ENCODE measurements around the gene ENTPD8.
"Not testable (repeated sequence)": the region's sequence is repeated elsewhere in the genome, so short reads cannot be mapped to it uniquely, and the experiment has no call there.

The ENTPD8 gene

DNA sequence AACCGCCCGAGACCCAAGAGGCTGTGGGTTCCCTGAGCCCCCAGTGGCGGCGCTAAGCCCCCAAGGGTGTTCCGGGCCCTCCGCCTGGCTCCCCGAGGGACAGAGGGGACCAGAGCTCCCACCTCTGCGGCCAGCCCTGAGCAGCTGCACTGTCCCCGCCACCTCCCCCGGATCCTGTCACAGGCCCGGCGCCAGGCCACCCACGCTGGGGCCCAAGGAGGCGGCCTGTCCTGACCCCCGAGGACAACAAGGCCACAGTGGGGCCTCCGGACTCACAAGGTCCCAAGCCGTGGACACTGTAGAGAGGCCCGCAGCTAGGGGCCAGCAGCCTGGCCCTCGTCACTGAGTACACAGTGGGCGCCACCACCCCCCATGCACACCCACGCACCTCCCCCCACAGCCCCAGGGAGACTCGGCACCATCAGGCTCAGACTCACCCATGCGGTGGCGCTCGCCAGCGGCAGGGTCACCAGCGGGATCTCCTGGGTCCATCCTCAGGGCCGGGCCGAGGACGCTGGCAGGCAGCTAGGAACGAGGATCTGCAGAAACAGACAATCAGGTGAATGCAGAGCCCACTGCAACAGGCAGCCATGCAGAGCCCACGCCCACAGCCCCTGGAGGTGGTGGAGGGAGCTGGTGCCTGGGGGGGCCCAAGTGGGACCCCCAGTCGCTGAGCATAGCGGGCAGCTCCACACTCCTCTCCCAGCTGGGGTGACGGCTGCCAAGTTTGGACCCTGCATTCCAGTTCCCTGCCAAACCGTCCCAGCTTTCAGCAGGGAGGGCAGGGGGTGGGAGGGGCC is 46.1 kb downstream of the ENTPD8 start:
- DNase-seq (ENCODE audit: low spot score), result no peak

DNA sequence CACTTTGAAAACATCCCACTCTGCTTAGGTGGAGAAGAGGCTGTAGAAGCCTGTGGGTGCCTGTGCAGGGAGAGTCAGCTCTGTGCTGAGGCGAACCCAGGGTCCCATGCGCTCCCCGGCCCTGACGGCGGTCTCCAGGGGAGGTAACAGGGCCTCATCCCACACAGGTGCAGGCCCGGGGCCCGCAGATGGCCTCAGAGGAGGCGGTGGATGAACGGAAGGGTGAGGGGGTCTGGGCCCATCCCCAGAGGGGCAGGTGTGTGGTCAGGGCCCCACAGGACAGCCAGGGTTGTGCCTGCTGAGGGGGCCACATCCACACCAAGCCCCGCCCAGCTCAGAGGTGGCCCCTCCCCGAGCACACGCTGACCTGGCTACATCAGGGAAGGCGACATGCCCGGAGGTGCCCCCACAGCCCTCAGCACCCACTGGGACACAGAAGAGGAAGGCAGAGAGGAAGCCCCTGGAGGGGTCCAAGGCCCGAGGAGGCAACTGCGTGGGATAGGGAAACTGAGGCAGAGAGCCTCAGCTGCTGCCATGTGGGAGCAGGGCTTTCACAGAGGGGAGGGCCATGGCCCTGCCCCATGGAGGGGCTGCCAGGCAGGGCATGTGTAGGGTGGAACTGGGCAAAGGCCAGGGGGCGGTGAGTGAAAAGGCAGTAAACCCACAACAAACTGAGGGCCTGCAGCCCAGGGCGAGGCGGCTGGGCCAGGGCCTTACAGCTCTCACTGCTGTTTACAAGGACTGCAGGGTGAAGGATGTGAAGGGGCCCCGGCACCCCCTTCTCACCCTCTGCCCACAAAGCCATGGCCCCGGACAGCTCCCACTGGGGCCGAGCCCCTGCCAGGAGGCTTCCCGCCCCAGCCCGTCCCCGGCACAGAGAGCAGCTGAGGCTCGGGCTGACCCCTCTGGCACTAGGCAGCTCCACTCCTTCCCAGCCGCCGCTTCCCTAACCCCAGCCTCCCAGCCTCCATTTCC is 47.7 kb downstream of the ENTPD8 start:
- no peak for DNase-seq (ENCODE audit: low spot score)

DNA sequence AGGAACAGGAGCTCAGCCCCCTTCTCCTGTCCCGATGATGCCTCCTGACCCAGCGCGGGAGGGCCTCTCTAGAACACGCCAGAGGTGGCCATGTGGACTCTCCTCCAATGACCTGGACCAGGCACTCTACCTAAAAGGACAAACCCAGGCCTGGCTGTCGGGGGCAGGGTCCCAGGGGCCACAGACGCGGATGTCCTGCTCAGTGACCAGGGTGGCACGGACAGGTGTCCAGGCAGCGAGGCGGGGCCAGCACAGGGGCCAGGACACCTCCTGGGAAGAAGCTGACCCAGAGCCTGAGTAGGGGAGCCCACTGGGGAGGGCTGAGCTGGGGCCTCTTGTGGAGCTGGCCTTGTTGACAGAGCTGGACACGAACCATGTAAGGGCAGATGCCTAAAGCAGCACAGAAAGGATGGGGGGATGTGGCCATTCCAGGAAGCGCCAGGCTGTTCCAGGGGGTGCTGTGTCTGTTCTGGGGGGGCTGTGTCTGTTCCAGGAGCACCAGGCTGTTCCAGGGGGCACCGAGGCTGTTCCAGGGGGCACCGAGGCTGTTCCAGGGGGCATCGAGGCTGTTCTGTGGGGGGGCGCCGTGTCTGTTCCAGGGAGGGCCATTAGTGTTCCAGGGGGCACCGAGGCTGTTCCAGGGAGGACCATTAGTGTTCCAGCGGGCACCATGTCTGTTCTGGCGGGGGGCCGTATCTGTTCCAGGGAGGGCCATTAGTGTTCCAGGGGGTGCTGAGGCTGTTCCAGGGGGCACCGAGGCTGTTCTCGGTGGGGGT is 48.7 kb downstream of the ENTPD8 start:
- DNase-seq (ENCODE audit: low spot score), result no peak

DNA sequence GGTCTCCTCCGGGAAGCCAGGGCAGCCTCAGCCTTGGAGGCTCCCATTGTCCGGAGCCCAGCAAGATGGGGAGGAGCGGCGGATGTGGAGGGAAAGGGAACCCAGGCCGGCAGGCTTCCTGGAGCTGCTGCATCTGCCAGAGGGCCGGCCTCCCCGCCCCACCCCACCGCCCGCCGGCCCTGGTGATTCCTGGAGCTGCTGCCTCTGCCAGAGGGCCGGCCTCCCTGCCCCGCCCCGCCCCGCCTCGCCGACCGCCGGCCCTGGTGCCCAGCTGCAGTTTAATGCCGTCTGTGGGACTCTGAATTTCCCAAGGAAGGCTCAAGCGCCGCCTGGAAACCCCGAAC is 49.8 kb downstream of the ENTPD8 start:
- DNase-seq (ENCODE audit: low spot score), result no peak

DNA sequence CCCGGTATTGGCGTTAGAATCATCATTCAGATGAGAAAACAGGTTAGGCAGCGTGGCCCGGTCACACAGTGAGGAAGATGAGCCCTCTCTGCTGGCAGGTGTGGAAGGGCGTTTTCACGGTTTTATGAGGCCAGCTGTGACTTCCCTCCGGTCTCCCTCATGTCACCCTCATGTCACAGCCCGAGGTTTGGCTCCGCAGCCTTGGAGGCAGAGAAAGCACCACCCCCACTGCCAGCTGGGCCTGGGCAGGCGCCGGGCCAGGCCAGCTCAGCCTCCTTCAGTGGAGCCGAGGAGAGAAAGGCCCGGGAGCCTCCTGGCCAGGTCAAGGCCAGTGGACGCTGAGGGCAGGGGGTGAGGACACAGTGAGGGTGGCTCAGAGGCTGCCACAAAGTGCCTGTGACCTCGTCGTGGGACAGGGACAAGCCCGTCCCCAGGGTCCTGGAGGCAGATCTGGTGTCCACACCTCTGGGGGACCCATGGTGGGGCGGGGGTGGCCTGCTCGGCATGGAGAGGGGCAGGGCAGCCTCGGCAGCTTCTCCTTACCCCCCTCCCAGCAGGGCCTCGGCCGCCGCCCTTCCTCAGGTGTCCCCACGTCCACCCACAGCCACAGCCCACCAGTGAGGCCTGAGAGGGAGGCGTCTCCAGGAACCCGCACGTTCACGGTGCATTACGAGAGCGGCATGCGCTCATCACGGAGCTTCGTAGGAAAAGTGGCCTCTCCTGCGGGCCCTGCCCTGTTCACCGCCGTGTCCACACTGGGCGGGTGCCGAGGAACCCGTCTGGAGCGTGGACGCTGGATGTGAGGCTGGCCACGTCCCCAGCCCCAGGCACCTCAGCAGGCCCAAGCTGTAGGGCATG is 50.4 kb downstream of the ENTPD8 start:
- DNase-seq (ENCODE audit: low spot score), result no peak

DNA sequence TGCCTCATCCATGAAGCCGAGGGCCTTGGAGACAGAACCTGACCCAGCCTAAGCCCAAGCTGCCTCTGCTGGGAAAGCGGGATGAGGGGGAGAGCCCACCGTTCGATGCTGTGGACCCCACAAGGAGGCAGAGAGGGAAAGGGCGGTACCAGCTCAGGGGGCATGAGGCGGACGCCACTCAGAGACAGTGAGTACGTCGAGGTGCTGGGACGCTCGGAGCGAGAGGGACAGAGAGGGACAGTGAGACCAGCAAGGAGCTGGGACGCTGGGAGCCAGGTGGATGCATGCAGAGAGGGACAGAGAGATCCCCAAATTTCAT is 51.8 kb downstream of the ENTPD8 start:
- DNase-seq (ENCODE audit: low spot score), result no peak

DNA sequence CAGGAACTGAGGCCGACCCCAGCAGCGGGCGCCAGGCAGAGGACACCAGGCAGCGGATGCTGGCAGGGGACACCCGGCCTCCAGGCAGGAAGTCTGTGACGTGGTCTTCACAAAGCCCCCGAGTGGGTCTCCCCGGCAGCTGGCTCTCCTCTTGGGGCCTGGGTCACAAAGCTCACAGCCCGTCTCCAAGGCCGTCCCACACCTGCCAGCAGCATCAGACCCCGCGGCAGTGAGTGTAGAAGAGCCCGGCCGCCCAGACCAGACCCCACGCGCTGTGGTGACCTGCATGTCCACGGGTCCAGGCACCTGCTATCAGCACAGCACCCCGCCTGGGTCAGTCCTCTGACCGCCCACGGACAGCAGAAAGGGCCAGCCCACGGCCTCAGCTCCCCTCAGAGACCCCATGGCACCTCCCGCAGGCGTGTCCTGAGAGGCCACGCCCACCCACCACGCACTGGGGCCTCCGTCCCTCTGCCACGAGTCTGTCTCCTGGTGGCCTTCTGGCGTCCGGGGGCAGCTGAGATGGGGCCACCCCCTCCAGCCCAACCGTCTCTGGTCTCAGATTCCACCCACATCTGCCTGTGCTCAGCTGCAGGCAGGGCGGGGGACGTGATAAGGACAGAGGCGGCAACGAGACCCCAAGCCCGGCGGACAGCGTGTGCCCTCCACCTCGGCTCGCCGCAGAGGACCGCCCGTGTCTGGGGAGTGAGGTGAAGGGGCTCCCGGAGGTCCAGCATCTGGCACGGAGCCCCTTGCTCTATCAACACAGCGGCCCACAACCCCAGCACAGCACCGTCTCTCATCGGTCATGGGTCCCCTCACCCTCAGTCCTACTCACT is 52.3 kb downstream of the ENTPD8 start:
- DNase-seq (ENCODE audit: low spot score), result no peak

DNA sequence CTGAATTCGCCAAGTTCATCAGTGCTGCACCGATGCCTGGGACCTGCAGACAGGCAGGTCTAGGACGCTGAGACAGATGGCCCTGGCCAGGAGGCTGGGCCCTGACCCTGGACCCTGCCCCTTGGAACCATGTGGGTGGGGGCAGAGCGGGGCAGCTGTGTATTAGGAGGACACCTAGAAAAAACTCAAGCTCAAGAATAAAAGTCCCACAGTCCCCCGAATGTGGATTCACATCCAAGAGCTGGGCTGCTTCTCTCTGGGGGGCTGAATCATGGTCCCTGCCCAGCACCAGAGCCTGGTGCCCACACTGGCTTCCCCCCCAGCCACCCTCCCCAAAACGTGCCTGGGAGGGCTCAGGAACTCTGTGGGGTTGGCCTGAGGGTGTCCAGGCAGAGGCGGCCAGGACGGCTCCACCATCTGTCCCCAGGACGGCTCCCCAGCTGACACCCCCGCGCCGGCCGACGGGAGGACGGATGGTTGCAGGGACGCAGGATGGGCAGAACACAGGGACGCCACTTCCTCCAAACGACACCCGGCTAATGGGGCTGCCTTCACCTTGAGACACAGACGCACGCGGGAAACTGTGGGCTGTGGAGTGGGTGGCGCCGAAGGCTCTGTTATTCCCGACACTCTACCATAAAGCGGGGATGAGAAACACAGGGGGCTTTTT is 53.1 kb downstream of the ENTPD8 start:
- no peak for DNase-seq (ENCODE audit: low spot score)

DNA sequence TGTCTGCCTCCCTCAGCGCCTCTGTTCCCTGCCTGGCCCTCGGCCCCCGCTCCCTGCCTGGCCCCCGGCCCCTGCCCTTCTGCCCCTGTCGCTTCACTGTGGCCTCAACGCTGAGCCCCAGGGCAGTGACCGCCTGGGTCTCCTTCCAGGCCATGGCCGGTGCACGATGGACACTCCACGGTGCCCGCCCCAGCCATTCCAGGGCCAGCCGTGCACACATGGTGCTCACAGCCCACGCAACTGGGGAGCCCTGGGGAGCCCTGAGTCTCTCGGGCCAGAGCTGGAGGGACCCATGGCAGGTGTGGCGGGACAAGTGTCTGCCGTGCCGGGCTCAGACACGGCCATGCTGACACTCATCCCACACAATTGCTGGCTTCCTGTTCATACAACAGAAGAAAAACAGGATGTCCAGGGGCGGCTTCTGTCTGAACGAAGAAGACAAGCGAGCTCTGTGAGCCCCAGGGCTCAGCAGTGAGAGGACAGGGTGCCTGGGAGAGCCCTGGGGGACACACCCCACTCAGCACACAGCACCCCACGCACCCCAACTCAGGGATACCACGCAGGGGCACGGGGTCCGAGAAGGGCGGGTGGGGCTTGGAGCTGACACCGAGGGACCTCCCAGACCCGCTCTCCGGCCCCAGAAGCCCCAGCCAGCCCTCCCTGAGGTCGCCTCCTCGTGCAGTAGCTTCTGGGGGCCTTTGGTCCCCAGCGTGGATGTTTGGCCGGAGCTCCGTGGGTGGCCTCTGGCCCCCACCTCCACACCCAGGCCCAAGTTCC is 53.9 kb downstream of the ENTPD8 start:
- DNase-seq (ENCODE audit: low spot score), result no peak

DNA sequence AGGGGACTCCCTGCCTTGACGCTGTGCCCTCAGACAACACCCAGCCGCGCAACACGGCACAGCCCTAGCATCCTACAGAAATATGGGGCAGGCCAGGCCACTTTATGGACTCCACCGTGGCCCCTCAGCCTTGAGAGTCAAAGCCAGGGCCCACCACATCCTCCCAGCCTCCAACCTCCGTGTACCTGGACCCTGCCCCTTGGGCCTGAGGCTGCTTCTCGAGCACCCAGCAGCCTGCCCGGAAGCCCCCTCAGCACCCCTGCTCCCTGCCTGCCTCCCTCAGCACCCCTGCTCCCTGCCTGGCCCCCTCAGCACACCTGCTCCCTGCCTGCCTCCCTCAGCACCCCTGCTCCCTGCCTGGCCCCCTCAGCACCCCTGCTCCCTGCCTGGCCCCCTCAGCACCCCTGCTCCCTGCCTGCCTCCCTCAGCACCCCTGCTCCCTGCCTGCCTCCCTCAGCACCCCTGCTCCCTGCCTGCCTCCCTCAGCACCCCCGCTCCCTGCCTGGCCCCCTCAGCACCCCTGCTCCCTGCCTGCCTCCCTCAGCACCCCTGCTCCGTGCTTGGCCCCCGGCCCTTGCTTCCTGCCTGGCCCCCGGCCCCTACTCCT is 54.5 kb downstream of the ENTPD8 start:
- DNase-seq (ENCODE audit: low spot score), result not testable (repeated sequence)

DNA sequence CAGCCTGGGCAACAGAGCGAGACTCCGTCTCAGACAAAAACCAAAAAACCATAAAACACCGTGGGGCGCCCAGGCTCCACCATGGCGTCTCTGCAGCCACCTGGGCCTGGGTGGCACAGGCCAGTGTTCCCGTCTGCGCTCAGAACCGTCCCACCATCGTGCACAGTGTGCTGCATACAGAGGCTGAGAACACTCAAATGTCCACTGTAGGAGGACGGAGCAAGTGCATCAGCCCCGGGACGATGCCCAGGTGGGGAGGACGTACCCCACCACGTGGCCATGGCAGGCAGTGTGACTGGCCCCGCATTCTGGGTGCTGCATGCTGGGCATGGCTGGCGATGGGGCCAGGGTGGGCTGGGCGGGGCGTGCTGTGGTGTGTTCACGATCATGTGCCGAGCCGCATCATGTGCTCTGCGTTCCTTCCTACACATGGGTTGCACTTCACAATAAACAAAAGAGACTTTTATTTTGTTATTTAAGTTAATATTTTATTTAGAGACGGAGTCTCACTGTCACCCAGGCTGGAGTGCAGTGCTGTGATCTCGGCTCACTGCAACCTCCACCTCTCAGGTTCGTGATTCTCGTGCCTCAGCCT is 56.0 kb downstream of the ENTPD8 start:
- DNase-seq (ENCODE audit: low spot score), result no peak
